Ascending aorta (tissue), 2 donors: ENCODE results near the gene SNTG2. TPM values are rescaled to one million over a fixed set of nuclear protein-coding genes. Genes with fewer than 3 reads are reported as not detected.

ENCODE experiments used
- DNase-seq, 2 donors: peaks; one replicate each; pipeline ENCODE4 v3.0.0-alpha.2; 2019; ENCODE audit warnings: low spot score in 2 of 2
- H3K27ac ChIP-seq, 2 donors: fragments of 200-600 bp; sonication (generic); one replicate each; pipeline ENCODE4 v1.5.1; 2016 to 2017; ENCODE audit warnings: mild to moderate bottlenecking in 1 of 2
- H3K27me3 ChIP-seq: fragments of 200-600 bp; sonication (generic); one replicate; pipeline ENCODE4 v1.5.1; 2017
- H3K36me3 ChIP-seq, 2 donors: fragments of 200-600 bp; sonication (generic); one replicate each; pipeline ENCODE4 v1.5.1; 2016
- H3K4me1 ChIP-seq, 2 donors: fragments of 200-600 bp; sonication (generic); one replicate each; pipeline ENCODE4 v1.5.1; 2016 to 2017; ENCODE audit warnings: mild to moderate bottlenecking in 1 of 2
- H3K4me3 ChIP-seq, 2 donors: fragments of 200-600 bp; sonication (generic); one replicate each; pipeline ENCODE4 v1.5.1; 2016 to 2017; ENCODE audit warnings: mild to moderate bottlenecking in 1 of 2
- H3K9me3 ChIP-seq, 2 donors: fragments of 200-600 bp; sonication (generic); one replicate each; pipeline ENCODE4 v1.5.1; 2016
- CTCF ChIP-seq, 3 experiments: fragments of 200-600 bp in 2 of 3; fragments of 450-650 bp in 1 of 3; sonication (generic) in 2 of 3; IDR thresholded peaks; one replicate each; pipeline ENCODE4 v1.5.1; 2016 to 2019; ENCODE audit warnings: antibody characterized with exemption in 3 of 3, mild to moderate bottlenecking in 1 of 3, moderate library complexity in 1 of 3
- intact Hi-C: fragments of 100-400 bp; cut with DNase I; formaldehyde crosslinking; loops from one replicate; pipeline ENCODE4 v1.15.1; 2023
- total RNA-seq: library from RNA; depleted of rRNA; stranded (reverse); fragments of >200 nt; gene quantifications from one replicate; pipeline ENCODE4 v1.1.0, GENCODE V29; 2016

Gene SNTG2
- total RNA-seq, 1 donor from 2014 or later: 9.9 TPM

DNA sequence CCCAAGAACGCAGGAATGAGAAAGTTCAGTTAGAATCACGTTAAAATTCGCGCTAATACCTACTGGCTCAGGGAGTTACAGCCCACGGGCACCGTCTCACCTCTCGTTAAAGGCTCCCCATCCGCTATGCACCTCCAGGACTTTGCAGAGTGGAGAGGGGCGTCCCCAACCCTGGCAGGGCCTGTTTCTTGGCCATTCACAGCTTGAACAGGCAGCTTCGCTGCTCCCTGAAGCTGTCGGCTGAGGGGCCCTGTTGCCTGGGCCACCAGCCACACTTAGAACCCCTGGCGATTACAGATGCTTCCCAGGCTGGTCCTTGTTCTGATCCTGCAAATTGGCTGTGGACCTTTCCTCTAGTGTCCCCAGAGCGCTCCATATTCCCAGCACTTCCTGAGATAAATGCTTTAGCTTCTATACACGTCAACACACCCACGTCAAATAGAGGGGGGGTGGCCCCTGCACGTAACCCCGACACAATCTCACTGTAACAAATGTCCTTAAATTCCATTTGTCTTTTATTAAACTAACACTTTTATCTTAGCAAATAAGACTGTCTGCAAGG, 16.8 kb upstream of the SNTG2 start:
- no peak for TF ChIP-seq CTCF (IDR thresholded peaks at IDR 0.05)
- Histone ChIP-seq H3K4me1 (no peaks in the 10 kb centered on the region), H3K9me3 (no peaks in the 10 kb centered on the region), H3K36me3 (no peaks in the 10 kb centered on the region), H3K27me3 (no peaks in the 10 kb centered on the region), H3K27ac (no peak overlapping the region), H3K4me3 (no peak overlapping the region)
- DNase-seq: no peak
- intact Hi-C loops: no loop called here

GRCh38 chr2:937530-937929, 13.1 kb upstream of the SNTG2 start:
- no peaks in the 10 kb centered on the region for H3K27me3 ChIP-seq
- H3K36me3 ChIP-seq: no peaks in the 10 kb centered on the region
- DNase-seq: no peak
- H3K4me1 ChIP-seq: no peaks in the 10 kb centered on the region
- intact Hi-C loops: no loop called here
- H3K4me3 ChIP-seq: no peak overlapping the region
- H3K9me3 ChIP-seq: no peaks in the 10 kb centered on the region
- no peak for TF ChIP-seq CTCF (IDR thresholded peaks at IDR 0.05)
- no peak overlapping the region for H3K27ac ChIP-seq

DNA sequence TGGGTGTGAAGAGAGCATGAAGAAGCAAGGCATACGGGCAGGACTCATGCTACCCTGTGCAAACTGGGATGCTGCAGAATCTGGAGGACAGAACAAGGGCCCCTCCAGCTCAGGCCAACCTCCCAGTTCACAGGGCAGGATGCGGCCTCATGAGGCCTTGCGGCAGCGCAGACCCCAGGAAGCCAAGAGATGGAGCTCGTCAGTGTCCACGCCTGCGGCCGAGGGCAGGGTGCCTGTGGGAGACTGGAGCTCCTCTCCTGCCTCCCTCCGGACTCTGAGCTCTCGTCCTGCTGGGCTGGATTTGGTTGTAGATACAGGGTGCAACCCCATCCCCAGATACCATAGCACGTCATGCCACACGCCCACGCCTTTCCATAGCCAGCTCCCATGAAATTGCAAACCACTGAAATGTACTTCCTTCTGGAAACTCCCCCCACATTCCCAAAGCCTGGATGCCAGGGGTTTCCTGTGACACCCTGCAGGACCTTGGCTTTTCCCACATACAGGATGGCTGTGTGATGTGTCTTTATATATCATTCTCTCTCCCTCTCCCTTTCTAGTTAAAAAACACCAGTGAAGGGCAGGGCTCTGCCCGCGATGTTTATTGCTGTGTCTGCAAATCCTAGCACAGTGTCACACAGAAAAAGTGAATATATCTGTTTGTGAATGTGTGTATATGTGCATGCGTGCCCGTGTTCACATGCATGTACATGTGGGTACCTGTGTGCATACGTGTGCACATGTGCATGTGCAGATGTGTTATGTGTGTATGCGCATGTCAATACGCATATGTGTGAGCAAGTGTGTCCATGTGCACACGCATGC, 12.3 kb upstream of the SNTG2 start:
- no peak overlapping the region for H3K4me3 ChIP-seq
- no peaks in the 10 kb centered on the region for H3K4me1 ChIP-seq
- no peak for DNase-seq
- H3K27me3 ChIP-seq: no peaks in the 10 kb centered on the region
- no peaks in the 10 kb centered on the region for H3K36me3 ChIP-seq
- no peak overlapping the region for H3K27ac ChIP-seq
- TF ChIP-seq CTCF (IDR thresholded peaks at IDR 0.05): no peak
- H3K9me3 ChIP-seq: no peaks in the 10 kb centered on the region
- intact Hi-C loops: no loop called here

- no peak for TF ChIP-seq CTCF (IDR thresholded peaks at IDR 0.05)
- no peaks in the 10 kb centered on the region for H3K36me3 ChIP-seq
- no peaks in the 10 kb centered on the region for H3K9me3 ChIP-seq
- no peak overlapping the region for H3K27ac ChIP-seq
- intact Hi-C loops: no loop called here
- no peak for DNase-seq
- no peaks in the 10 kb centered on the region for H3K27me3 ChIP-seq
- H3K4me1 ChIP-seq: no peaks in the 10 kb centered on the region
- H3K4me3 ChIP-seq: no peak overlapping the region
Observed at GRCh38 chr2:939936-940601, 10.6 kb upstream of the SNTG2 start.

DNA sequence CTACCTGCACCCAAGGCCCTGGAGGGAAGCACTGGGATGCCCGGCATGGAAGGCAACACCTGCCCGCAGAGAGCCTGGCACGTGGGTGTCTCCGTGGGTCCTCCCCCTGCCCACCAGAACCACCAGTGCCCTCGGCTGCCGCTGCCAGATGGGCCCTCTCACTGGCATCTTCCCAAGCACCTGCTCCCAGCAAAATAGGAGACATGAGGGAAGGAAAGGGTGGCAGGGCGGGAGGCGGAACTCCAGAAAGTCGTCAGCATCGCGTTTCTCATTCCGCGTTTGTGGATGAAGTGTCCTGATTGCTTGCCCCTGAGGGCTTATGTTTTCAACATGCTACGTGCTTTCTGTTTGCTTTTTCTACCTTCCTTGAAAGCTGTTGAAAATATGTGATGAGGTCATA, 8.8 kb upstream of the SNTG2 start:
- DNase-seq: no peak
- intact Hi-C loops: no loop called here
- no peaks in the 10 kb centered on the region for H3K27me3 ChIP-seq
- TF ChIP-seq CTCF (IDR thresholded peaks at IDR 0.05): no peak
- H3K9me3 ChIP-seq: no peaks in the 10 kb centered on the region
- H3K4me3 ChIP-seq: no peak overlapping the region
- H3K27ac ChIP-seq: no peak overlapping the region
- no peaks in the 10 kb centered on the region for H3K36me3 ChIP-seq
- H3K4me1 ChIP-seq: no peaks in the 10 kb centered on the region
